Glomerular visceral epithelial cell (primary cell): ENCODE results near the gene NPAS2.

ENCODE experiments used
- DNase-seq: peaks from one replicate; pipeline ENCODE4 v3.0.0-alpha.2; 2016; ENCODE audit errors: extremely low spot score

NPAS2 gene

DNA sequence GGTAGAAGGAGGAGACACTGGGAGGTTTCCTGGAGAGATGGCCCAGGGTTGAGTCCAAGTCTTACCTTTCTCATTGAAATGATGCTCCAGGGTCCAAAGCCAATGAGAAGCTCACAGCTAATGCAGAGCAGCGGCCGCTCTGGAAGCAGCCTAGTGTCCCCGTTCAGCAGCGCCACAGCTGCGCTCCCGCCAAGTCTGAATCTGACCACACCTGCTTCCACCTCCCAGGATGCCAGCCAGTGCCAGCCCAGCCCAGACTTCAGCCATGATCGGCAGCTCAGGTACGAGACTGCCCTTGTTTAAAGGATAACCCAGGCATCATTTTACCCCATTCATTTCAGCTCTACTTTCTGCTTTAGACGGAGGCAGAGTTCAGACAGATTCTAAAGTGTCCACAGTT lies 170.2 kb downstream of the NPAS2 start:
- no peak for DNase-seq

DNA sequence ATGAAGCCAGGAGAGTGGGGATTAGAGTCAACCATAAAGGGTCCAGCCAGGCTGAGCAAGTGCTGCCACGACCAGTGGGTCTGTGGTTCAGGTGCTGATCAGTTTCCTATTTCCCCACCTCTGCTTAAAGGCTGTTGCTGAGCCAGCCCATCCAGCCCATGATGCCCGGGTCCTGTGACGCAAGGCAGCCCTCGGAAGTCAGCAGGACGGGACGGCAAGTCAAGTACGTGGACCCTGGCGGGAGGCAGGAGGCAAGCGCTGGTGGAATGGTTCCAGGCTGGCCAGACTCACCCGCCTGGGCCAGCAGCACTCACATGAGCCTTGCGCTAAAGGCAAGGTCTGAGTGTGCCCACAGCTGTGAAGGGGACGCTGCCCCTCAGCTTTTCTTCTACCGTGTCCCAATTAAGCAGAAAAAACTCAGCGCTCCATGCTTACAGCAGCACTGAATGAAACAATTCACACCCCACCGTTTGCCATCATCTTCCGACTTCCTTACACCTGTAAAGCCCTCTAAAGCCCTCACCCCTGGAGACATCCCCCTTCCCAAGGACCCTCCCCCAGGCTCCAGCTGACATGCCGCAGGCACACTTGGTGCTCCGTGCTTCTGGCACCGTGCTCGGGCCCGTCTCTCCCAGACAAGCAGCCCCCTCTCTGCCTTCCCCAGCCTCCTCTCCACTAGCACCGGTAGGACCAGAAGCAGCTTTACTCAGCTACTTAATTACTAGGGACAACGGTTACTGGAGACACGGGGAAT lies 170.9 kb downstream of the NPAS2 start:
- DNase-seq, result no peak

DNA sequence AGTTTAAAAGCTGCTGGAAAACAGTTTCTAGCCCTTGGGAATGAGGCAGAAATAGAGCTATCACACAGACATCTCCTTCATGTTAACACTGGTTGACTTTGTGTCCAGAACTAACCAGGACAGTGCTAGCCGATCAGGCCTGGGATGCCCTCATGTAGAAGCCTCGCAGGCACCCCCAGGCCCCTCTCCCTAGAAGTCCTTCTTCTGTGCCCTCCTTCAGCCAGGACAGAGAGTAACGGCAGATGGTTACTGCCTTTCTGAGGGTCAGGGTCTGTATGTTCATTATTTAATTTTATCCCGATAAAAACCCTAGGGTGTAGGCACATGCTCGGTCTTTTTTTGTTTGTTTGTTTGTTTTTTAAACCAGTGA lies 171.4 kb downstream of the NPAS2 start:
- no peak for DNase-seq

DNA sequence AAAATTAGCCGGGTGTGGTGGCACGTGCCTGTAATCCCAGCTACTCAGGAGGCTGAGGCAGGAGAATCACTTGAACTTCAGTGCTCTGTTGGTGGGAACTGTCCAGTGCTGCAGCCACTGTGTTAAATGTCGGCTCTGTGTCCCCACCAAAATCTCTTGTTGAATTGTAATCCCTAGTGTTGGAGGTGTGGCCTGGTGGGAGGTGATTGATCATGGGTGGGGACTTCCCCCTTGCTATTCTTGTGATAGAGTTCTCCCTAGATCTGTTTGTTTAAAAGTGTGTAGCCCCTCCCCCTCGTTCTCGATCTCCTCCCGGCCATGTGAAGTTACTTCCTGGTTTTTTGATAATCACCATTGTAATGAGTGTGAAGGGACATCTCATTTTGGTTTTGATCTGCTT lies 172.3 kb downstream of the NPAS2 start:
- DNase-seq, result no peak

DNA sequence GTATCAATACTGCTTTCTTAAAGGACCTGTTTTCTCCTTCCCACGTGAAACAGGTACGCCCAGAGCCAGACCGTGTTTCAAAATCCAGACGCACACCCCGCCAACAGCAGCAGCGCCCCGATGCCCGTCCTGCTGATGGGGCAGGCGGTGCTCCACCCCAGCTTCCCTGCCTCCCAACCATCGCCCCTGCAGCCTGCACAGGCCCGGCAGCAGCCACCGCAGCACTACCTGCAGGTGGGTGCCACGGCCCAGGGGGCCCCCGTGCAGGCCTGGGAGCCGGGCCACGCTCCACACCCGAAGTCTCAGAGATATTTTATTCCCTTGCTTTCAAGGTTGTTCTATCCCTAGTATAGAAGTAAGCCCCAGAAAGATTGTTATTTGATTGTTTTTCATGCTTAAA lies 173.4 kb downstream of the NPAS2 start:
- no peak for DNase-seq

DNA sequence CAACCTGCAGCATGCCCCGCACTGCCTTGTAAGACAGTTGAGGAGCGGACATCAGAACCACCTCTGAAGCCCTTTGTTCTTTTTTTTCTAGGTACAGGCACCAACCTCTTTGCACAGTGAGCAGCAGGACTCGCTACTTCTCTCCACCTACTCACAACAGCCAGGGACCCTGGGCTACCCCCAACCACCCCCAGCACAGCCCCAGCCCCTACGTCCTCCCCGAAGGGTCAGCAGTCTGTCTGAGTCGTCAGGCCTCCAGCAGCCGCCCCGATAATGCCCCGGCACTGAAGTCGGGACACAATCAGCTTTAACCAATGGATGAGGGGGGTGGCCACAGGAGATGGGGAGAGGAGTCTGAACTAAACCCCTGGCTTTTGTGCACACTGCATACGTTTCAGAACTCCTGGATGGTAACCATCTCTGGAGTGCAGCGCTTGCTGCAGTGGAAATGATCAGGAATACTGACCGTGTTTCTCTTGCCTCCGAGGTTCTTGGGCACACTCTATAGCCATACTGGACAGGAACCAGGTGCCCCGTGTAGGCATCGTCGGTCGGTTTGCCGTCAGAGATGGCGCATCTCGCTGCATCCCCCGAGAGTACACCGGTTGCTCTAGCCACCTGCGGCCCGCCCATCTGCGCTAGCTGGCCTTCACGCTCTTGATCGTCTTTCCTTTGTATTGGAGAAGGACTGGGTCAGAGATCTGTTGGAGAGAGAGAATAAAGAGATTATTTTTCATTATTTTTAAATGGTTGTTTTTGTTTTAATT lies 175.6 kb downstream of the NPAS2 start:
- no peak for DNase-seq

DNA sequence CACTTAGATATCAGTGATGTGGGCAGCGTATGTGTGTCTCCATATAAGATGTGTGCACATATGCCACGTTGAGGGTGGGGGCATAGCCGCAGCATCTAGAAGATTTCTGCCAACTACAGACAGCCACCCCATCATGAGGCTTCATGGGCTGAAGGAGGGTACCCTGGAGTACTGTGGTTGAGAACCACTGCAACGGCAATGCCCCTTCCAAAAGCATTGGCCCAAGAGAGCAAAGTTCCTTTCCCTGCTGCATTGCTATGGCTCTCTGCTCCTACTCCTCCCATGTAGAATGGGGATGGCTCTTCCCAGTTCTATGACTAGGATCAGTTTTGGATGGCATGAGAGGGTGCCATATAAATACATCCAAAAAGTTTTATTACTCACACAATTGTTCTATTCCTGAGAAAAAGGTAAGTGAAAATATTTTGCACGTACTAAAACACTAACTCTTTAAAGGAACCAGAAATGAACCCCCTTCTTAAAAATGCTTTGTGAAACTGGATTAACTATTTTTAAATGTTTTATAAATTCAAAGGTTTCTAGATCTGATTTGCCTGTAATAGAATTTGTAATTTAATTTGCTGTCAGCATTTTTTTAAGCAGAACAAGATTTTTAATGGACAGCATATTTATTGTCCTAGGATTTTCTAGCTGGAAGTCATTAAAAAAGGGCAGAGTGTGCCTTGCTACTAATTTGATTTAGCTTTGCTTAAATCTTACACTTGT lies 177.7 kb downstream of the NPAS2 start:
- no peak for DNase-seq

DNA sequence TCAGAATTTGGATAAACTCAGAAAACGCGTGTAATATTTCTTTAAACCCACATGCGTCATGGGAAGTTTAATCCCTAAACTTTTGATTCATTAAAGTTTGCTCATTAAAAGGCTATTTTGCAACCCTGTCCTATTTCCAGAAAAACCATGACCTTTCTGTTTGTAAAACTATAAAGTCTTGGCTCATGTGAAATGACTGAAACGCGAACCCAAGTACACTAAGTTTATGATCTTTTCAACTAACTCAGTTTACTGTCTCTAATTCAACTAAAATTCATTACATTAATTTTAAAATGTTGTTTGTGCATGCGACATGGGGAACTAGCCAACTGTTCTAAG lies 178.3 kb downstream of the NPAS2 start:
- DNase-seq, result no peak

DNA sequence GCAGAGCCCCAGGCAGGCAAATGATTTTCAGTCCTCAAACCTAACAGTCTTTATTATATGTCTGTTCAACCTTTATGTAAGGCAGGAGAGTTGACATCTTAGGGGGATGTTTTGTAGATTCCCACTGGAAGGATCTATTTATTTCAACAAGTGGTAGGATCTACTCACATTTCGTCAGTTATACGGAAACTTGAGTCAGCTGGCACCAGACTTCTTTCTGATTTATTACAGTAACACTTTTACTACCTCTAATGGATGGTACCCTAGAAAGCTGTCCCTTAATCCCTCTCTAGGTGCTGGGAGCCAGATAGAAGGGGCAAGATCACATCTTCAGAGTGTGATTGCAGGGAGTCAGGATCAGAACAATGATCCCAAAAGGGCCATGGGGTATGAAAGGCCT lies 180.1 kb downstream of the NPAS2 start:
- DNase-seq, result no peak

DNA sequence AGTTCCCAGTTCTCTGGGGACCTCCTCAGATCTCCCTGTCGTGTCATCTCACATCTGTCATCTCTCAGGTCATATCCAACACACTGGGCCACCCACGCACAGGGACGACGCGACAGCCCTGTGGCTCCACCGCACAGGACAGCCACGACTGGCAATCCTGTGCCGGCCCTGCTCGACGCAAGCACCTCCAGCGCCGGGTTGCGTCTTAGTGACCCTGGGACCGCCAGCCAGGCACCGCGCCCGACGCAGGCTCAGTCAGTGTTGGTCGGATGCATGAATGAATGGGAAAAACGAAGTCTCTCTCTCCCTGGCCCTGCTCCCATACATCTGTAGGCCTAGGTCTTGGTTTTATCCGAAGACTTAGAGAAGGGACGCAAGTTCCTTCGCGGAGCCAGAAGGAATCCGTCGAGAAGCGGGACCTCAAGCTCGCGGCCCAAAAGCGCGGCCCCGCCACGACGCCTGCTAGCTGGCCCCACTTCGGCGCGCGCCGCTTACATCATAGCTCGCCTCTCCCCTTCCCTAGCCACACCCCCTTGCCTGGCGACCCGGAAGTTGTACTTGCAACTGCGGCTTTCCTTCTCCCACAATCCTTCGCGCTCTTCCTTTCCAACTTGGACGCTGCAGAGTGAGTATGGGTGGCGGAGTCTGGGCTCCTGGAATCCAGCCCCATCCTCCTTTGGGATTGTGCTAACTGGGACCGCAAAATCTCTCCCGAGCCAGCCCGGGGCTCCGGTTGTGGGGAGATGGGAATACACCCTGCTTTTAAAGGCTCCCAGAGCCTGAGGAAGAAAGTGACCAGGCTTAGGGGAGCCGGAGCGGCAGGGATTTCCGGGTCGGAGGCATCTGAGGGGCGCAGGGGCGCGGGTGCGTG lies 182.0 kb downstream of the NPAS2 start, which contains the start of gene RPL31:
TSS of gene RPL31 (plus strand) at position 599 of the 871 bp plus-strand sequence. CDS start 413 bp downstream, outside the sequence.
- peak; percentile 97 for DNase-seq

DNA sequence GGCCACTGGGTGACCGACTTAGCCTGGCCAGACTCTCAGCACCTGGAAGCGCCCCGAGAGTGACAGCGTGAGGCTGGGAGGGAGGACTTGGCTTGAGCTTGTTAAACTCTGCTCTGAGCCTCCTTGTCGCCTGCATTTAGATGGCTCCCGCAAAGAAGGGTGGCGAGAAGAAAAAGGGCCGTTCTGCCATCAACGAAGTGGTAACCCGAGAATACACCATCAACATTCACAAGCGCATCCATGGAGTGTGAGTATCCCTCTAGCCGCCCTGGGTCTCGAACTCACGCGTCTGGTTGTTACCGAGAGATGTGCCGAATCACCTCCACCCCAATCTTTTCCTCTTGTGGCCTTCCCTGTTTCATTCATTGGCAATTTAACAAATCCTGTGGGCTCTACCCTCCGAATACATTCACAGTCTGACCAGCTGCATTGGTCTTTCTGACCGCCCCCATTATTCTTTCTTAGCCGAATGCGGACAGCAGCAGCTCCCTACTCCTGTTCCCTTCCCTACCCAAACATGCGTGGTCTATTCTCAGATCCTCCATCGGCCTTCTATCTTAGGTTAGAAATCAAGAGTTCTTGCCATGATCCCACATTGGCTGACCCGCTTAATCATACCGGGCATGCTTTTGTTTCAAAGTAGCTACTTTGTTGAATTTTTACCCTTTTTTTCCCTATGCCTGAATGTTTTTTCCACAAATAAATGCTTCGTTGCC lies 182.8 kb downstream of the NPAS2 start:
- no peak for DNase-seq

DNA sequence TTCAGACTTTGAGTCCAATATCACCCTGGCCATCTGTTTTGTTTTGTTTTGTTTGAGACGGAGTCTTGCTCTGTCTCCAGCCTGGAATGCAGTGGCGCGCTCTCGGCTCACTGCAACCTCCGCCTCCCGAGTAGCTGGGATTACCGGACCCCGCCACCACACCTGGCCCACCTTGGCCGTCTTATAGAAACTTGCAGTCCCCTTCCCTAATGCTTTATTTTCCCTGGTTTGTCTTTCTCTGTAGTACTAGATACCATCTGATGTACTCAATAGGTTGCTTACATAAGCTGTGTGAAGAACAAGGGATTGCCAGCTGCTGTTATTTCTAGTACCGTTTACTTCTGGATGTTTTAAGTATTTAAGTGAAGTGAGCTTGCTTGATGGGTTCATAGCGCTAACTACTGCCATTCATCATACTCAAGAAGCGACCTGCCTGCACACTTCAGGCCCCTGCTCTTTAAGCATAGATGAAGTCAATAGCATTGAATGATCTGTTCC lies 183.4 kb downstream of the NPAS2 start:
- peak; percentile 37 for DNase-seq

DNA sequence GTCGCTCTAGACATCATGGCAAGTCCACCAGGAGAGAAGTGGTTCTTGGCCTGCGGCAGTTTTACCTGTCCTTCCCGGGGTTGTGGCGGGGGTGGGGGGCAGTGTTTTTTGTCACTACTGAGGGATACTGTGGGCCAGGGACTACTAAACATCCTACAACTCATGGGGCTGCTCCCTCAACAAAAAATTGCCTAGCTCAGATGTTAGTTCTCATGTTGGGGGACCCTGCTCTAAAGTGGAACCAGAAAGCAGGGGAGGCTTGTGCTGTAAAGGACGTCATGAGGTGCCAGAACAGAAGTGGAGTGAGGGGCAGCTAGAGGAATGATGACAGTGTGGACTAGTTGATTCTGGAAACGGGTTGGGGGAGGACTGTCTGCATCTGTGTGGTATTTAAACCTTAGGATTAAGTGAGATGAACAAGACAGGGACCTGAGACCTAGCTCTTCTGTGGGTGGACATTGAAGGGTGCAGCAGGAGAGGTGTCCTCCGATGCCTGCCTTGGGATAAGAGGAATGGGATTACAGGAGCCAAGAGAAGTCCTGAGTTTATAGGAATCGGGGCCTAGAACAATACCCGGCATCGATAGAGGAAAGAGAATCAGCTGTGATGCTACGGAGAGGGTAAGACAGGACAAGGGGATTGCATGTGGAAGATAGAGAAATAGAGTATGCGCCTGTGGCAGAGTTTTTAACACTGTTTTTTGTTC lies 184.8 kb downstream of the NPAS2 start:
- no peak for DNase-seq

DNA sequence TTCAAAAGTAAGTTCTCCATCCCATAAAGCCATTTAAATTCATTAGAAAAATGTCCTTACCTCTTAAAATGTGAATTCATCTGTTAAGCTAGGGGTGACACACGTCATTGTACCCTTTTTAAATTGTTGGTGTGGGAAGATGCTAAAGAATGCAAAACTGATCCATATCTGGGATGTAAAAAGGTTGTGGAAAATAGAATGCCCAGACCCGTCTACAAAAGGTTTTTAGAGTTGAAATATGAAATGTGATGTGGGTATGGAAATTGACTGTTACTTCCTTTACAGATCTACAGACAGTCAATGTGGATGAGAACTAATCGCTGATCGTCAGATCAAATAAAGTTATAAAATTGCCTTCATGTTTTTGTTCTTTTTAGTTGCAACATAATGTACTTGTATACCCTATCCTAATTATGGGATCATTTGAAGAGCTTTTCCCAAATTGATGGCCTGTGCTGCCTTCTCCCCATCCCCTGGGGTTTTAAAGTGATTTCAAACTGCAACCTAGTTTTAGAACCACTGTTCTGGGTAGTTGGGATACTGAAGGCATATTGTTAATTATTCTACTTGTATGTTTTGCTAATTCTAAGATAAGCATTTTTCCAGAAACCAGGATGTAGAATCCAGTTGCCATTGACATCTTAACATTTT lies 186.3 kb downstream of the NPAS2 start:
- no peak for DNase-seq

DNA sequence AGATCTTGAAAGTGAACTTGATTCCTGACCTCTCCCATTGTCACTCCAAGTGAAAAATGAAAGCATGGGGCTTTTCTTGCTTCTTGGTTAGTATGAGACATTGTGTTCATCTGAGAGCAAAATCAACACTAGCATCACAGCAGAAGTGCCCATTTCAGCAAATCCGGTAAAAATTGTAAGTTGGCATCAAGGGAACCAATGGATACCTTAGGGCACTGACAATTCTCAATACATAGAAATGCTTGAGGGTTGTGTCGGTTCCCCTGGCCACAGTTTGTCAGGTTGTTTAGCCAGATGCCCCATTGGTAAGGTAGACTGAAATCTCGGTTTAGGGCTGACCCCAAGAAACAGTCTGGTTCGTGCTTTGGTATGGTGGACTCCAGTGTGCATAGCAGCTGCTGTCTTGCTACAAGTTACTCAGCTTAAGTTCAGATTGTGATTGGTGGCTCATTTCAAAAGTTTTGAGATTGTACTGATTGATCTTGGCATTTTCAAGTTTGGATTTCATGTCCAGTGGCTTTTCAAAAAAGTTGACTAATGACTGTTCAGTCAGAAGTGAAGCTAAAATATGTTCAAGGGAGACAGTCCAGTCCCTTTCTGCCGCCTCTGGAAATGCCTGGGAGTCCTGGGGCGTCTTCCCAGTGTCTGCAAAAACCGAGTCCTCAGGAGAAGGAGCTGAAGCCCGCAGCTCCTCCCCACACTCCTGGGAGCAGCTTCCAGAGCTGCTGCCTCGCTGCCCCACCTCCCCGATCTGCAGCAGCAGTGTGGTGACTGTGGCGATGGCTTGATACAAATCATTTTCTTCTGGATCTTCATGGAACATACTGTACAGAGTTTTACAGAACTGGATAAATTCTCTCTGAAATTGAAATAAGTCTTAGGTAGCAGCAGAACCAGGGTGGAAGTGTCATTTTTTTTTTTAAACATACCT lies 187.7 kb downstream of the NPAS2 start:
- DNase-seq, result no peak

DNA sequence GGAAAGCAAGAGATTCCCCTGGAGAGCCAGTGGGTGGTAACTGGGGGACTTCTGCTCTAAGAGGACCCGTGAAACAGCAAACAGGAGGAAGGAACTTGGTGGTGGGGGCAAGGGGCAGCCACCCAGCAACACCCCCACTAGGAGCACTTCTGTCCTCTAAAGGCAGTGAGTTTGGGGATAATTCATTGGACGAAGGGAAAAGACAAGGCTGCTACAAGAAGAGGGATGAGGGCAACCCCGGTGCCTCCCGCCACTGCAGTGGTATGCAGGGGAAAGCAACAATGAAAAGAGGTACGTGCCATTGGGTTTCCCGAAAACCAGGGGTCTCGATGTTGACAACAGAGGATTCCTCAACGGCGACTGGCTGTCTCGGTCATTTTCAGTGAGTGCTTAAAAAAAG lies 191.2 kb downstream of the NPAS2 start:
- DNase-seq, result no peak

DNA sequence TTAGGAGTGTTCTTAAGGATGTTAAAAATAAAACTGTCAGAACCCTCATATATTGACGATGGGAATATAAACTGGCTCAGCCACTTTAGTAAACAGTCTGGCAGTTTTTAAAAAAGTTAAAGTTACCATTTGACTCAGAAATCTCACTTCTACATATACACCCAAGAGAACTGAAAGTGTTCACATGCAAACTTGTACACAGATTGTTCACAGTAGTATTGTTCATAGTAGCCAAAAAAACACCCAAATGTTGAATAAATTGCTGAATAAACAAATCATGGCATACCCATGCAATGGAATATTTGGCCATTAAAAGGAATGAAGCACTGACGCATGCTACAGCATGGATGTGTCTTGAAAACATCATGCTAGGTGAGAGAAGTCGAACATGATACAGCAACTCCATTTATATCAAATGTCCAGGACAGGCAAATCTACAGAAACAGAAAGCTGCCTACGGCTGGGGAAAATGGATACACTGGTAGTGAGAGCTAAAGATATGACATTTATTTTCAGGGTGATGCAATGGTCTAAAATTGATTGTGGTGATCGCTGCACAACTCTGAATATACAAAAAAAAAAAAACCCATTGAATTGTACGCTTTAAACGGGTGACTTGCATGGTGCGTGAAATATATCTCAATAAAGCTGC lies 192.2 kb downstream of the NPAS2 start:
- DNase-seq, result no peak

DNA sequence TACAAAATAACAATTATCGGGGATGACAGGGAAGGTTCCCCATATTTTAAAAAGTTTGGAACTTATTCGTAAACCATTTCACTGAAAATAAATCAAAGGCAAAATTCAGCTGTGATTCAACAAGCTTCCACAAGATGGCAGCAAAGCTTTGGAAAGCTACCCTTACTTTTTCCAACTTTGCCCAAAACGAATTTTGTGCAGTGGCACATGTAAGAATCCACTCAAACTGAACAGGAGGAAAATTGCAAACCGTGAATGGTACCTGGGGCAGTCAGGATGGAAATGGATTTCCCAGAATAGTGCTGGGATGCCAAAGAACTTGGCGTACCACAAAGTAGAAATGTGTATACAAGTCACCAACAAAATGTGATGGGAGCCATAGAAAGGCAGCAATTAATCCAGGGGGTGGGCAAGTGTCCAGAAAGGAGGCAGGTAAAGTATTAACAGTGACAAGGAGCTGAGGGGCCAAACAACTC lies 192.8 kb downstream of the NPAS2 start:
- peak; percentile 60 for DNase-seq
